ENCODE data around the gene TMEM72.

The TMEM72 gene

DNA sequence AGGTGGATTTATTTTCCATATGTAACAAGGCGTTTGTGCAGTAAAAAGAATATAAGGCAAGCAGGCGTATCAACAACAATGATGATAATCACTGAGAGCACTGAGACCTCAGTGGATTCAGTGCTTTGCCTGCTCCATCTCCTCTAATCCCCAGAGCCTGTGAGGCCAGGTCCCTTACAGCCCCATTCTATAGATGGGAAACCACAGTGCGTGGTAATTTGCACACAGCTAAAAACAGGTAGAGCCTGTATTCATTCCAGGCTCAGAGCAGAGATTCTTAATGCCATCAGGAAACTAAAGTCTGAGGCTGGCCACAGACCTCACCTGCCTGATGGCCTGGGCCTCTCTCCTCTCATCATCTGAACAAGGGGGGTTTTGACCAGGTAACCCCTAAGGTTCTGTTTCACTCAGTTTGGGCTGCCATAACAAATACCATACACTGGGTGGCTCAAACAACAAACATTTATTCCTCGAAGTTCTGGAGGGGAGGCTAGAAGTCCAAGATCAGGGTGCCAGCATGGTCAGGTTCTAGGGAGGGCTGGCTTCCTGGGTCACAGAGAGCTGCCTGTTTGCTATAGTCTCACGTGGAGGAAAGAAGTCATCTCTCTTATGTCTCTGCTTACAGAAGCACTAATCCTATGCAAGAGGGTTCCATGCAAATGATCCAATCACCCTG is 38.1 kb downstream of the TMEM72 start:
- ATAC-seq = no peak

GRCh38 chr10:44949915-44950314 is 38.8 kb downstream of the TMEM72 start:
- ATAC-seq = no peak
- TF ChIP-seq PATZ1 (CRISPR knock-in tag; IDR thresholded peaks at IDR 0.05; ENCODE audit: borderline replicate concordance) (no peak), OSR1 (CRISPR knock-in tag; IDR thresholded peaks at IDR 0.05) (no peak), CREB5 (CRISPR knock-in tag; IDR thresholded peaks at IDR 0.05; ENCODE audit: low read depth) (no peak), ZNF70 (CRISPR knock-in tag; IDR thresholded peaks at IDR 0.05) (no peak), PPARA (CRISPR knock-in tag; IDR thresholded peaks at IDR 0.05; ENCODE audit: borderline replicate concordance) (no peak), ESRRG (CRISPR knock-in tag; IDR thresholded peaks at IDR 0.05) (no peak), POU6F1 (CRISPR knock-in tag; IDR thresholded peaks at IDR 0.05; ENCODE audit: borderline replicate concordance, low read depth) (no peak), TCF4 (CRISPR knock-in tag; IDR thresholded peaks at IDR 0.05; ENCODE audit: borderline replicate concordance) (no peak), ZC3H10 (CRISPR knock-in tag; IDR thresholded peaks at IDR 0.05) (no peak), GLIS3 (CRISPR knock-in tag; IDR thresholded peaks at IDR 0.05) (no peak), ZNF565 (CRISPR knock-in tag; conservative IDR thresholded peaks at IDR 0.05; ENCODE audit: low read depth) (no peak), ZFP30 (CRISPR knock-in tag; IDR thresholded peaks at IDR 0.05) (no peak), CSDC2 (CRISPR knock-in tag; IDR thresholded peaks at IDR 0.05) (no peak)
- TF ChIP-seq, protein P1, sequence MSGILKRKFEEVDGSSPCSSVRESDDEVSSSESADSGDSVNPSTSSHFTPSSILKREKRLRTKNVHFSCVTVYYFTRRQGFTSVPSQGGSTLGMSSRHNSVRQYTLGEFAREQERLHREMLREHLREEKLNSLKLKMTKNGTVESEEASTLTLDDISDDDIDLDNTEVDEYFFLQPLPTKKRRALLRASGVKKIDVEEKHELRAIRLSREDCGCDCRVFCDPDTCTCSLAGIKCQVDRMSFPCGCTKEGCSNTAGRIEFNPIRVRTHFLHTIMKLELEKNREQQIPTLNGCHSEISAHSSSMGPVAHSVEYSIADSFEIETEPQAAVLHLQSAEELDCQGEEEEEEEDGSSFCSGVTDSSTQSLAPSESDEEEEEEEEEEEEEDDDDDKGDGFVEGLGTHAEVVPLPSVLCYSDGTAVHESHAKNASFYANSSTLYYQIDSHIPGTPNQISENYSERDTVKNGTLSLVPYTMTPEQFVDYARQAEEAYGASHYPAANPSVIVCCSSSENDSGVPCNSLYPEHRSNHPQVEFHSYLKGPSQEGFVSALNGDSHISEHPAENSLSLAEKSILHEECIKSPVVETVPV (CRISPR knock-in tag; IDR thresholded peaks at IDR 0.05) = no peak

More for the DNA sequence above, 38.1 kb downstream of the TMEM72 start:
- TF ChIP-seq TSHZ2 (CRISPR knock-in tag; IDR thresholded peaks at IDR 0.05) (no peak), ZFP3 (CRISPR knock-in tag; IDR thresholded peaks at IDR 0.05) (no peak), CSDC2 (CRISPR knock-in tag; IDR thresholded peaks at IDR 0.05) (no peak), ESRRG (CRISPR knock-in tag; IDR thresholded peaks at IDR 0.05) (no peak), PATZ1 (CRISPR knock-in tag; IDR thresholded peaks at IDR 0.05; ENCODE audit: borderline replicate concordance) (no peak), ZNF8 (CRISPR knock-in tag; IDR thresholded peaks at IDR 0.05) (no peak), ARNTL (CRISPR knock-in tag; IDR thresholded peaks at IDR 0.05; ENCODE audit: borderline replicate concordance, low read depth) (no peak), RARB (CRISPR knock-in tag; IDR thresholded peaks at IDR 0.05) (no peak), TOX (CRISPR knock-in tag; IDR thresholded peaks at IDR 0.05; ENCODE audit: borderline replicate concordance) (no peak), ZFP30 (CRISPR knock-in tag; IDR thresholded peaks at IDR 0.05) (no peak), ZNF70 (CRISPR knock-in tag; IDR thresholded peaks at IDR 0.05) (no peak), CREB5 (CRISPR knock-in tag; IDR thresholded peaks at IDR 0.05; ENCODE audit: low read depth) (no peak)

All from SK-N-SH treated with all-trans-retinoic acid at 6 μM for 48 hours (cell line).